ENCODE results near the gene ASTN2.

The ASTN2 gene

GRCh38 chr9:117334101-117334500, 80.8 kb downstream of the ASTN2 start:
- TF ChIP-seq CTCF (IDR thresholded peaks at IDR 0.05; ENCODE audit: low read depth, low read length, missing control alignments), result no peak
- no peak overlapping the region for H3K4me3 ChIP-seq (ENCODE audit: low read depth, low read length)
- no peak for DNase-seq (ENCODE audit: low read depth)

- no peak for TF ChIP-seq CTCF (IDR thresholded peaks at IDR 0.05; ENCODE audit: low read depth, low read length, missing control alignments)
- DNase-seq (ENCODE audit: low read depth), result no peak
Measured at GRCh38 chr9:117325831-117326230, 89.0 kb downstream of the ASTN2 start.

GRCh38 chr9:117325110-117325731, 89.6 kb downstream of the ASTN2 start:
- DNase-seq (ENCODE audit: low read depth), result no peak
- TF ChIP-seq CTCF (IDR thresholded peaks at IDR 0.05; ENCODE audit: low read depth, low read length, missing control alignments), result no peak
- H3K4me3 ChIP-seq (ENCODE audit: low read depth, low read length), result no peak overlapping the region

More at GRCh38 chr9:117325831-117326230, 89.0 kb downstream of the ASTN2 start:
- H3K4me3 ChIP-seq (ENCODE audit: low read depth, low read length), result no peak overlapping the region

- no peak for TF ChIP-seq CTCF (IDR thresholded peaks at IDR 0.05; ENCODE audit: low read depth, low read length, missing control alignments)
- no peak overlapping the region for H3K4me3 ChIP-seq (ENCODE audit: low read depth, low read length)
- DNase-seq (ENCODE audit: low read depth), result no peak
Measured at GRCh38 chr9:117323390-117323789, 91.5 kb downstream of the ASTN2 start.

GRCh38 chr9:117317192-117317591, 97.7 kb downstream of the ASTN2 start:
- H3K4me3 ChIP-seq (ENCODE audit: low read depth, low read length), result no peak overlapping the region
- no peak for DNase-seq (ENCODE audit: low read depth)
- TF ChIP-seq CTCF (IDR thresholded peaks at IDR 0.05; ENCODE audit: low read depth, low read length, missing control alignments), result no peak

- TF ChIP-seq CTCF (IDR thresholded peaks at IDR 0.05; ENCODE audit: low read depth, low read length, missing control alignments), result no peak
Measured at GRCh38 chr9:117315236-117315635, 99.6 kb downstream of the ASTN2 start.

GRCh38 chr9:117313989-117314388, 100.9 kb downstream of the ASTN2 start:
- no peak overlapping the region for H3K4me3 ChIP-seq (ENCODE audit: low read depth, low read length)
- no peak for DNase-seq (ENCODE audit: low read depth)
- no peak for TF ChIP-seq CTCF (IDR thresholded peaks at IDR 0.05; ENCODE audit: low read depth, low read length, missing control alignments)

More at GRCh38 chr9:117315236-117315635, 99.6 kb downstream of the ASTN2 start:
- no peak overlapping the region for H3K4me3 ChIP-seq (ENCODE audit: low read depth, low read length)
- no peak for DNase-seq (ENCODE audit: low read depth)

Data from GM12864 (cell line).